SKM-1 (cell line): ENCODE results near the gene HOXB5.

Experiments used
- DNase-seq: peaks from one replicate; lab custom pipeline; 2025; ENCODE audit not compliant: unreplicated experiment; lab: John Stamatoyannopoulos, UW

The HOXB5 gene

GRCh38 chr17:48576479-48577309, 16.9 kb downstream of the HOXB5 start:
- DNase-seq = no peak

GRCh38 chr17:48575673-48576478, 17.7 kb downstream of the HOXB5 start:
- no peak for DNase-seq

GRCh38 chr17:48575066-48575582, 18.5 kb downstream of the HOXB5 start:
- no peak for DNase-seq

- no peak for DNase-seq
Measured at GRCh38 chr17:48574505-48575065, 19.0 kb downstream of the HOXB5 start.

GRCh38 chr17:48571826-48572417, 21.7 kb downstream of the HOXB5 start:
- DNase-seq = no peak

- DNase-seq = no peak
Measured at GRCh38 chr17:48571024-48571818, 22.4 kb downstream of the HOXB5 start.

- no peak for DNase-seq
Measured at GRCh38 chr17:48570325-48571023, 23.1 kb downstream of the HOXB5 start.

GRCh38 chr17:48569674-48570324, 23.8 kb downstream of the HOXB5 start:
- no peak for DNase-seq

- no peak for DNase-seq
Measured at GRCh38 chr17:48569240-48569582, 24.4 kb downstream of the HOXB5 start.

- no peak for DNase-seq
Measured at GRCh38 chr17:48568499-48569239, 24.9 kb downstream of the HOXB5 start.

- no peak for DNase-seq
Measured at GRCh38 chr17:48567646-48568354, 25.8 kb downstream of the HOXB5 start.

GRCh38 chr17:48567209-48567608, 26.4 kb downstream of the HOXB5 start:
- no peak for DNase-seq

- no peak for DNase-seq
Measured at GRCh38 chr17:48566717-48567116, 26.9 kb downstream of the HOXB5 start.

- DNase-seq = no peak
Measured at GRCh38 chr17:48565925-48566710, 27.5 kb downstream of the HOXB5 start.

- DNase-seq = no peak
Measured at GRCh38 chr17:48565022-48565554, 28.5 kb downstream of the HOXB5 start.

GRCh38 chr17:48564188-48565021, 29.2 kb downstream of the HOXB5 start:
- DNase-seq = no peak
